ENCODE data around the gene GALNT15. TPM values are rescaled to one million over a fixed set of nuclear protein-coding genes. Genes with fewer than 3 reads are reported as not detected.

Gene GALNT15
- total and polyA plus RNA-seq, 4 donors, result under 0.01 to 2.8 (median 1.3) TPM

DNA sequence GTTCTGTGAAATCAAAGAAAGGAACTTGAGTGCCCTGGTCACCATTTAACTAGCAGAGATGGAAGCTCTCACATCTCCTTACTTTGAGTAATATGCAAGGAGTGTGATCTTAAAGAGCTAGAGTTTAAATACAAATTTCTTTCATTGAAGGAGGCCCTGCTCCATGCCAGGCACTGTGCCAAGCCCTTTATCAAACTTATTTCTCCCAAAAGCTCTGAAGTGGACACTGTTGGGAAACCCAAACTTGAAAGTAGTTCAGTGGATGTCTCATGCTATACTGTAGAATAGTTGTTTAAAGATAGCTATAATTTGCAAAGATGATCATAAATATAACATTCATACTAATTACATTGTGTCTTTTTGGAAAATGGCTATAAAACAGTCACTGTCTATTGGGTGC, 17.1 kb downstream of the GALNT15 start:
- no peaks in the 10 kb centered on the region for H3K27me3 ChIP-seq (ENCODE audit: control insufficient read depth in 4 of 4, insufficient read depth in 4 of 4, low read length in 3 of 4)
- no peaks in the 10 kb centered on the region for H3K9me3 ChIP-seq (ENCODE audit: control insufficient read depth in 4 of 4, low read length in 3 of 4)
- no peak for DNase-seq (ENCODE audit: low spot score)
- H3K36me3 ChIP-seq (ENCODE audit: control insufficient read depth in 4 of 4, insufficient read depth in 3 of 4, low read depth in 1 of 4, low read length in 3 of 4), result no peaks in the 10 kb centered on the region
- no peak overlapping the region for H3K4me3 ChIP-seq (ENCODE audit: low read depth in 1 of 3, low read length in 3 of 3)
- H3K27ac ChIP-seq (ENCODE audit: low read depth in 1 of 2, low read length in 2 of 2), result no peak overlapping the region
- no peak overlapping the region for H3K9ac ChIP-seq (ENCODE audit: low read depth in 1 of 2, low read length in 2 of 2)
- H3K4me1 ChIP-seq (ENCODE audit: control insufficient read depth in 4 of 4, insufficient read depth in 4 of 4, low read length in 3 of 4), result peaks cover 0 to 10% (median 6%) of the 10 kb centered on the region in 4 donors
- TF ChIP-seq ZBTB33 (IDR thresholded peaks at IDR 0.05) (no peak), GABPA (IDR thresholded peaks at IDR 0.05 in 1 of 2, conservative IDR thresholded peaks at IDR 0.05 in 1 of 2) (no peak), EGR1 (IDR thresholded peaks at IDR 0.05; ENCODE audit: low read depth in 2 of 2) (no peak), RXRA (IDR thresholded peaks at IDR 0.05) (no peak), HNF4A (conservative IDR thresholded peaks at IDR 0.05) (no peak), TAF1 (conservative IDR thresholded peaks at IDR 0.05) (no peak), HNF4G (IDR thresholded peaks at IDR 0.05) (no peak), ATF3 (IDR thresholded peaks at IDR 0.05) (no peak), MAX (IDR thresholded peaks at IDR 0.05) (no peak), CTCF (IDR thresholded peaks at IDR 0.05; ENCODE audit: low read depth, low read length, missing input control) (no peak), RAD21 (IDR thresholded peaks at IDR 0.05) (no peak), NR2F2 (IDR thresholded peaks at IDR 0.05) (no peak), FOXA2 (IDR thresholded peaks at IDR 0.05) (no peak), JUND (IDR thresholded peaks at IDR 0.05) (no peak), YY1 (IDR thresholded peaks at IDR 0.05) (no peak), SP1 (IDR thresholded peaks at IDR 0.05) (no peak)
- TF ChIP-seq, protein P1, sequence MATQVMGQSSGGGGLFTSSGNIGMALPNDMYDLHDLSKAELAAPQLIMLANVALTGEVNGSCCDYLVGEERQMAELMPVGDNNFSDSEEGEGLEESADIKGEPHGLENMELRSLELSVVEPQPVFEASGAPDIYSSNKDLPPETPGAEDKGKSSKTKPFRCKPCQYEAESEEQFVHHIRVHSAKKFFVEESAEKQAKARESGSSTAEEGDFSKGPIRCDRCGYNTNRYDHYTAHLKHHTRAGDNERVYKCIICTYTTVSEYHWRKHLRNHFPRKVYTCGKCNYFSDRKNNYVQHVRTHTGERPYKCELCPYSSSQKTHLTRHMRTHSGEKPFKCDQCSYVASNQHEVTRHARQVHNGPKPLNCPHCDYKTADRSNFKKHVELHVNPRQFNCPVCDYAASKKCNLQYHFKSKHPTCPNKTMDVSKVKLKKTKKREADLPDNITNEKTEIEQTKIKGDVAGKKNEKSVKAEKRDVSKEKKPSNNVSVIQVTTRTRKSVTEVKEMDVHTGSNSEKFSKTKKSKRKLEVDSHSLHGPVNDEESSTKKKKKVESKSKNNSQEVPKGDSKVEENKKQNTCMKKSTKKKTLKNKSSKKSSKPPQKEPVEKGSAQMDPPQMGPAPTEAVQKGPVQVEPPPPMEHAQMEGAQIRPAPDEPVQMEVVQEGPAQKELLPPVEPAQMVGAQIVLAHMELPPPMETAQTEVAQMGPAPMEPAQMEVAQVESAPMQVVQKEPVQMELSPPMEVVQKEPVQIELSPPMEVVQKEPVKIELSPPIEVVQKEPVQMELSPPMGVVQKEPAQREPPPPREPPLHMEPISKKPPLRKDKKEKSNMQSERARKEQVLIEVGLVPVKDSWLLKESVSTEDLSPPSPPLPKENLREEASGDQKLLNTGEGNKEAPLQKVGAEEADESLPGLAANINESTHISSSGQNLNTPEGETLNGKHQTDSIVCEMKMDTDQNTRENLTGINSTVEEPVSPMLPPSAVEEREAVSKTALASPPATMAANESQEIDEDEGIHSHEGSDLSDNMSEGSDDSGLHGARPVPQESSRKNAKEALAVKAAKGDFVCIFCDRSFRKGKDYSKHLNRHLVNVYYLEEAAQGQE (IDR thresholded peaks at IDR 0.05), result no peak

Data from liver (tissue), 9 donors.